ENCODE results near the gene MRPS31.

Gene MRPS31

DNA sequence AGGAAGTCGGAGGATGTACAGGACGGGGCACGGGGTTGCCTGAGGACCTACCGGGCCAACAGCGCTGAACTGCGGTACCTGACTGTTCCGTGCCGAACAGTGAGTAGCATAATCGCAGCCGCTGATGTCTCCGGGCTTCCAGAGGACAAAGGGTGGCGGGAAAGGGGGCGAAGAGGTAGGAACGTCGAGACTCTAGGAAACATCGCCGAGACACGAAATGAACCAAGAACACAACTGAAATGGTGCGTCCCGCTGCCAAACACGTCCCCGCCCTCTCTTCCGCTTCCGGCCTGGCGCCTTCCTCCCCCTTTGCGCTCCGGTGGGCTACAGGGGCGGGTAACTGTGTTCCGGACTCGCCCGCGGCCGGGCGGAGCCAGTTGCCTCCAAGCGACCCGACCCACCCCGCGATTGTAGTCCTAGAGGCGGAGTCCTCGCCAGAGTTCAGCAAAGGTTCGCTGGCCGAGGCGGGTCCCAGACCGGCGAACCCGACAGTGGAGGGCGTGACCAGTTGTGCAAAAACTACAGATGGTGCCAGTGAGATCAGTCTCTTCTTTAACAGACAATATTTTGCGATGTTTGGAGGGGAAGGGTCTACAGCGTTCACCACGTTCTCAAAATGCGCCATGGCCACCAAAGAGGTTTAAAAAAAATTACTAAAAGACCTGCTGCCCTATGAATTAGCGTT lies at the start of gene MRPS31:
Gene MRPS31, minus strand, starts transcription at position 257 of the 685 bp plus-strand sequence. Its CDS starts 54 bp downstream, at position 203.
- DNase-seq = peak; percentile 55

DNA sequence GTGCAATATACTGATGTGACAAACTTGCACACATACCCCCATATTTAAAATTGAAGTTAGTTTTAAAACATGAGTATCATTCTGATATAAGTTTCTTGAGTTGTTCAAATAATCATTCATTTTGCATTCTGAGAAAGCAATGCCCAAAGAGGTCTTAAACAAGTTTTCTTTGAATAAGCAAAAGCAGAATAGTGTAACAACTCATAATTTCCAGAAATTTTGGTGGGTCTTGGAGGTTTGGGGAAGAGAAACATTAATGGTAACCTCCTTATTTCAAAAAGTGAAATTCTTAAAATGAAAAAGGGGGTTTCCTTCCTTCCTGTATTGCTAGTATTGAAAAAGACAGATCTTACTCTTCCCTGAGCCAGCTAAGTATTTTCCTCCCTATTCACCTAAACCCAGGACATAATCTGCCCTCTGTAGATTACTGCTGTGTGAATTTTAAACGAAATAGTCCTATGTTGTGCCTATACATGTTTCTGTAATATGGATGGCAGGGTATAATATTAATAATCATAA lies 48.9 kb upstream of the MRPS31 start:
- DNase-seq = no peak

DNA sequence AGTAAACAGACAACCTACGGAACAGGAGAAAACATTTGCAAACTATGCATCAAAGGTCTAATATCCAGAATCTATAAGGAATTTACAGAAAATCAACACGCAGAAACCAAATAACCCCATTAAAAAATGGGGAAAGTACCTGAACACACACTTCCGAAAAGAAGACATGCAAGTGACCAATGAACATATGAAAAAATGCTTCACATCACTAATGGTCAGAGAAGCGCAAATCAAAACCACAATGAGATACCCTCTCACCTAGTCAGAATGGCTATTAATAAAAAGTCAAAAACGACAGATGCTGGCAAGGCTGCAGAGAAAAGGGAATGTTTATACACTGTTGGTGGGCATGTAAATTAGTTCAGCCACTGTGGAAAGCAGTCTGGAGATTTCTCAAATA lies 47.9 kb upstream of the MRPS31 start:
- no peak for DNase-seq

DNA sequence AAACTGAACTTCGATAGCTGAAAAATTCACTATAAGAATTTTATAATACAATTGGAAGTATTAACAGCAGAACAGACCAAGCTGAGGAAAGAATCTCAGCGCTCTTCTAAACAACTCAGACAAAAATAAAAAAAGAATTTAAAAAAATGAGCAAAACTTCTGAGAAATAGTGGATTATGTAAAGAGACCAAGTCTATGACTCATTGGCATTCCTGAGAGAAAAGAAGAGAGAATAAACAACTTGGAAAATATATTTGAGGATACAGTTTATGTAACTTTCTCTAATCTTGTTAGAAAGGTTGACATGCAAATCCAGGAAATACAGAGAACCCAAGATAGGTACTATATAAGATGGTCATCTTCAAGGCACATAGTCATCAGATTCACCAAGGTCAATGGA lies 43.8 kb upstream of the MRPS31 start:
- DNase-seq = no peak

DNA sequence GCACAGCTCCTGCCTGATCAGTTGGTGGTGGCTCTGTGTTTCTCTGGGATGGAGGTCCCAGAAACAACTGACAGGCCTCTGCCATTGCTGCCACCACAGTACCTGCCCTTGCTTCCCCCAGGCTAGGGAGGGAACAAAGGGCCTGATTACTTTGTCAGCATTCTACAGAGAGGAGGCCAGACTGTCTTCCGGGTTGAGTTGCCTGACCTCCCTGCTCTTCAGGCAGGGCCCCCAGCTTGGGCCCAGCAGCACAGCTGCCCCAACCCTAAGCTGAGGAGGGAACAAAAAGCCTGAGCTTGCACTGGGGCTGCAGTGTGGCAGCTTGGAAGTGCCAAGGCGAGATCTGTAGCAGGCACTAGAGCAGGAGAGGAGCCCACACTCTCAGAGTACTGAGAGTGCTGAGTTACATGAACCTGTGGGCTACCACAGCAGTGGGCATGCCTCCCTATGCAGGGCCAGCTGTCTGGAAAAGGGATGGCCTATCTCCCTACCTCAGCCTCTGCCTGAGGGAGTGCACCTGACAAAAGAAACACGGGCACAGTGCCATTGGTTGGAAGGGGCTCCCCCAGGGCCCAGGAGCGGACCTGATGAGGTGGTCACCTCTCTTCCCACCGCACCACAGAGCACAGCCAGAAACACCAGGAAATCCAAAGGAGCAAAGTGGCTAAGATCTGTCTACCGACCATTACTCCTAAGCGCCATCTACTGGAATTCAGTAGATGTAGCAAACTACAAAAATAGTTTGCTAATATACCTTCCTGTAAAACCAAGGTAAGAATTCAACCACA lies 42.9 kb upstream of the MRPS31 start:
- DNase-seq = peak; percentile 1

DNA sequence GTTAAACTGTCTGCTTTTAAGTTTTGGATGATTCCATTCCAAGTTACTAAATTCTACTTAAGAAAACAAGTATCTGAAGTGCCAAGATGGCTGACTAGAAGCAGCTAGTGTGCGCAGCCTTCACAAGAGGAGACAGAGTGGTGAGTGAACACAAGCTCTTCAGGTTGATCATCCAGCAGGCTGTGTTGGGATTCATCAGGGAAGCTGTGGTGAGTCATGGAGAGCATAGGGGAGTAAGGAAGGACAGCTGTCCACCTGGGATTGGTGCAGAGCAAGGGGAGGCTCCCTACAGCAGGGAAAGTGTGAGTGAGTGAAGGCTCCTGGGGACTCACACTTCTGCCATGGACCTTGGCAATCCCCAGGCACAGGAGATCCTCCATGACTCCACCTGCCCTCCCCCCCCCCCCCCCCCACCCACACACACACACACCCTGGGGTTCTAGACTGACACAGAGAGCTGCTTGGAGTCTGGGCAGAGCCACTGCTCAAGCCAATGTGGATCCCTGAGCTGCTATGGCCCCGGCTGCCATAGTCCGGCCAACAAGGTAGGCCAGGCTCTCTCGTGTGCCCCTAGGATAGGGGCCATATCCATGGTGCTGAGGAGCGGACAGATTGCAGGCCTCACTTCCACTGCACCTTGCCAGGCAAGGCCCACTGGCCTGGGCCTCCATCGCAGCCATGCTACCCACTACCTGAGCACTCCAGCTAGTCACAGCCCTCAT lies 41.9 kb upstream of the MRPS31 start:
- no peak for DNase-seq

DNA sequence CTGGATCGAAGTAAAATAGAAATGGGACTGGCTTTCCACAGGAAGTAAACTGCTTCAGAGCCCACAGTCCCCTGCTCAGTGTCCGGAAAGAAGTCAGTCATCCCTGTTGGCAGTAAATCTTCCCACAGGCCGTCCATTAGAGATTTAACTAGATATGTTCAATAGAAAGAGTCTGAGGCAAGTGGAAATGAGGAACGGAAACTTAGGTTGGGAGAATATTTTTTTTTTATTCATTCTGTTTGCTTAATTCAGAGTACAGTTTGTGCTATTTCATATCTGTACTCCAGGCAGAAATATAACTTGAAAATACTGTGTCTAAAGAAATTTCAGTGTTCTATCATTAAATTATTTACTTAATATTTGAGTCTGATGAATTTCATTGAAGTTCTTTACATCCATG lies 41.1 kb upstream of the MRPS31 start:
- no peak for DNase-seq

DNA sequence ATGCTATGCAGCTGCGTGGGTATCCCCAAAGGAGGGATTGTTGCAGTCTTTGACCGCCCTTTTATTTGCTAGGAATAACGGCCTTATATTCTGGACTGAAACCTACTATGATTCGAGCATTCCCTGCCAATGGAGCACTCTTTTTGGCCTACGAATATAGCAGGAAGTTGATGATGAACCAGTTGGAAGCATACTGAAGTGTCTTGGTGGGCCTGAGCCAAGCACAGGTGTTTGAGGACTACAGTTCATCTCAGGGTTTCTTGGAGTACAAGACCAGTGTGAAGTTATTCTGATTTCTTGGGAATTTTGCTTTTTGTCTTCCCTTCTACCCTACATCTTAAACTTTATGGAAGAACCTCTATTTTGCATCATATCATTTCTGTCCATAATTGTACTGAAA lies 38.5 kb upstream of the MRPS31 start:
- no peak for DNase-seq

DNA sequence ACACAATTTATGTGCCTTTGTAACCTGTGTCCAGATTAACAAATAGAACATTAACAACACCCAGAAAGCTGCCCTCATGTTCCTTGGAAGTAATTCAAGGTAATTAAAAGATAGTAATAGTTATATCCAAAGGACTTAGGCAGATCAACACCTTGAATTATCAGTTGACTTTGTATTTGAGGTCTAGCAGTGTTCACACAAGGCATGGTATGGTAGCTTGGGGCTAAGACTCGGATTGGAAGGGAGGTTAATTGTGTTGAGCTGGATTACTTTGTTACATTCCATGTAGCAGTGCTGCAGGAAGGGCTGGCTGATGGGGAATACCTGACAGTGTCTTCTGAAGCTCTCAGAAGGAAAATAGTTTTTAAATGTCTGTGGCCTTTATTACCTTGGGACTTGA lies 35.3 kb upstream of the MRPS31 start:
- DNase-seq = no peak

DNA sequence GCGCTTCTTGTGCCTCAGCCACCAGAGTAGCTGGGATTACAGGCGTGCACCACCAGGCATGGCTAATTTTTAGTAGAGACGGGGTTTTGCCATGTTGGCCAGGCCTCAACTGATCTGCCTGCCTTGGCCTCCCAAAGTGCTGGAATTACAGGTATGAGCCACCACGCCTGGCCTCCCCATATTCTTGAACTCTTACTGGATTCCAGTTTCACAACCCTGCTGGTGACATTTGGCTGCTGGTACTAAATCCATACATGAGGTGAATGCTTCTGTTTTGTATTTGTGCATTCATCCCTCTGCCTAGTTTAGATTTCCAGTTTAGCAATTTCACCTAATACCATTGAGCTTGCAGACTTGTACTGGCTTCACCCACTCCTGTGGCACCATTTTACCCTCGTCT lies 32.3 kb upstream of the MRPS31 start:
- DNase-seq = no peak

DNA sequence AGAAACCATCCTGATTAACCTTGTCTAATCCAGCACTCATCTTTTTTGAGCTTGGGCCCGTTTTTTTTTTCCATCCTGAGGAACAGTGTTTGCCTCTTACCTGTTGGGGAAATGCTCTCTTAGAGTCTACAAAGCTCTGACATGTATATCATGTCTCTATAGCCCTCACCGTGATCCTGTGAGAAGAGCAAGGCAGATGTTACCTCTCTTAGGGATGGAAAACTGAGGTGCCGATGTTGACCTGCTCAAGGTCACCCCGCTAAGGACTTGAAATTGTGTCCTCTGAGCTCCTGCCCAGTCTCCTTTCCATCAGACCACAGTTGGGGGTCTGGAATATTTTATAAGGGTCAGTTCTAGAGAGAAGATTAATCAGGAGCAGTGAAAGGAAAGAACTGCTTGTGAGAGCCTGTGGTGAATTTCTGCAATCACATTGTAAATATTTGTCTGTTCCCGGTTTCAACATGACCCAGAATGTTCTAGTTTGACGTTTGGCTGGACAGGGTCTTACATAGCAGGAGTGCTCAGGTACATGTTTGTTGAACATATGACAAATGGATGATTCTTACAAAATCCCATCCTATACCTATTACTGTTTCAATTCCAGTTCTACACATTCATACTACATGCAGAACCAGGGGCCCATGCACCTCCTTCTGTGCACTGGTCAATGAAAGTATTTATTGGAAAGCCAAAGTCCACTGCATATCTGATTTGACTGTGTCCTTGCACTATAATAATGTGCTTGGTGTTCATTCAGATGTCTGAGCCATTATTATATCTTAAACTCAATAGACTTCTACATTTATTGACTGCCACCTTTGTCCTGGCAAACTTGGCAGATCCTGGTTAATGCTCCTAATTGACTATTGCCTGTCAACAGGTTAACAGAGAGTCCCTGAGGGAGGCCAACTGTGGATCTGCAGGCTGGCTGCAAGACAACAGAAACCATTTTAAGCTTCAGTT lies 30.5 kb upstream of the MRPS31 start:
- DNase-seq = no peak

DNA sequence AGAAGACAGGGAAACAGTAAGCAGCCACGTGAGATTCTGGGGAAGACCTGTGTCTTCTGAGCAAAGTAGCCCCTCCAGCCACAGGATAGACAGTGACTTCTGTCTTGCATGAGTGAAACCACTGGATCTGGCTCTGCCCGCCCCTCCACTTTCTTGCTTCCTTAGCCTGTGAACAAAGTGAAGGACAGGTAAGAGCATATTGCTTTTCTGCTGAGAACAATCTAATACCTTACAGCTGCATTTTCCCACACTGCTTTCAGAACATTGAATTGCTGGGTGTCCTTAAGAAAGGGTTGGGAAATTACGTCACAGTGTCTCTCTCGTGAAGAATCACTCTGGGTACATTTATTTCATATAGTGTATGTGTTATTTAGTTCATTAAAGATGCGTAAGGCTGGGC lies 29.6 kb upstream of the MRPS31 start:
- no peak for DNase-seq

DNA sequence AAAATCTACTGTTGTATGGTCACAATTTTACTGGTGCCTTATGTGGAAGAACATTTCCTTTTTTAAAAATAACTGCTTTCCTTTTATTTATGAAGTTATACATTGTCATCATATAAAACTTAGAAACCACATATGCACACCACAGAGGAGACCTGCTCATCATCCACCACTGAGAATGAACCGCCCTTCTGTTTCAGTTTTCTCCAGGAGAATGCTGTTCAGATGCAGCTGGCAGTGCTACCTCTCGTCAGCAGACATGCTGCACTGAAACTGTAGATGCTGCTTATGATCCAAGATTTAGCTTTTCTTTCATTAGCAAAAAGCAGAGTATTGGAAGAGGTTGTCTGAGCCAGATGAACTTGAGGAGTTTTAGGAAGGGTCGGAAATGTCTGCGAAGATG lies 28.5 kb upstream of the MRPS31 start:
- no peak for DNase-seq

DNA sequence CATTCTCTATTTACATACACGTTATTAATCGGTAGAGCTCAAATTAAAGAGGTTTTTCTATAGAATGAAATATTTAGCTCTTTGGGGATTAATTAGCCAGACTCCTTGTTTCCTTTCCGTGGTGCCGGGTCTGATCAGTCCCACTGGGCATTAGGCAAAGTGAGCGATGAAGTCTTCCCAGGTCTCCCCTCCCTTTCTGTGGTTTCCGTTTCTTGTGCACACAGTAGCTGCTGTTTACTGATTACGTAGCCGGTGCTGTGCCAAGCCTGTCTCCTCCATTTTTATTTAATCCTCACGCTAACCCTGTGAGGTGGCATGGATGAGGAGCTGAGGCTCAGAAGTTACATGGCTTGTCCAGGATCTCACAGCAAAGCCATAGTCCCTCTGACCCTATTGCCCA lies 27.4 kb upstream of the MRPS31 start:
- peak; percentile 19 for DNase-seq

DNA sequence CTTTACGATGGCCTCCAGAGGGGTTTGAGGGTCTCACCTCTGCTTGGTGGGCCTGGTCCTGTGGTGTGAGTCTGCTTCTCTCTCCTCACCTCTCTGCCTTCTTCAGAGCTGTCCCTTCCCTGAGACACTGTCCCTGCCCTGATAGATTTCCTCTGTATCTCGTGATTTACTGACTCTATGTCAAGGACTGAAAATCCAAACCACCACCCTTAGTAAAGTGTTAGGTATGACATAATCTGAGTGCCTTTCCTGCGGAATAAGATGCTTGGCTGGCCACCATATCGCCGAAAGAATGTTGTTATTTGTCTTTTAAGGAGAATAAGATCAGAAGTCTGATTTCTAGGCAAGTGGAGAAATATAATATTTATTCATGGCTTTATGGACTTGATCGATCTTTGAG lies 25.7 kb upstream of the MRPS31 start:
- no peak for DNase-seq

DNA sequence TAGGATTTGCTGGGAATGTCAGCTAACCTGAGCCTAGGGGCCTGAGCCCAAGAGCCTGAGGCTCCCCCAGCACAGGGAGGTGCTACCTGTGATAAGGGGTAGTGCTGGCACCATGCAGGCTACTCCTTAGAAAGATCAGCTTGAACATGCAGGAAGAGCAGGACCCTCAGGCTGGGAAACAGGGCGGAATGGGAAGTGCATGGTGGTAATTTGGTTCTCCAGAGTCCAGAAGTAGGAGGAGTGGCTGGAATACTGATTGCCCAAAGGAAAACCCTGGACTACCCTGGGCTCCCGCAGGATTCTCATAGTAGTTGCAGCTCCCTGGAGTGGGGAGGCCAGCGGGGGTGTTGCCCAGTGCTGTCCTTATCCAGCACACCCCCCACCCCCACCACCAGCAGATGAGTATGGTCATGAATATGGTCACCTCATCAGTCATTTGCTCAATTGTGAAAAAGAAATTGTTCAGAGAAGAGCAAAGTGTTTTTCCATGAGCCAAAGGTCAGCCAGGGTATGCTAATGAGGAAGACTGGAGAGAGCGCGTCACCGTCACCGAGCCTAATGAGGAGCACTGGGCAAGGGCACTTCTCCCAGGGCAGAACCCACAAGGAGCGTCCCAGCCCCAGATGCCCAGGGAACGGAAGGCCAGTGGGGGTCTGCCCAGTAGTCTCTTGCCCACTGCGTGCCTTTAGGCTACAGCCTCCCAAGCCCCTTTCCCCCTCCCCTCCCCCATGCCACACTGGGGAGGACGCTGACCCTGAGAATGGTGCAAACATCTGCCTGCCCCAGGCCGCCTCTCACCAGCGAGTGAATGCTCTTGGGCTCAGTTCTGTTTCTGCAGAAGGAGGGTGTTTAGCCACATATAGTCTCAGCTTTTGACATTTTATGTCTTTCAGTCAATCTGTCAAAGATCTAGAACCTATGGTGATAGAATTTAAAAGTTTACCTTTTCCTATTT lies 23.7 kb upstream of the MRPS31 start:
- no peak for DNase-seq

DNA sequence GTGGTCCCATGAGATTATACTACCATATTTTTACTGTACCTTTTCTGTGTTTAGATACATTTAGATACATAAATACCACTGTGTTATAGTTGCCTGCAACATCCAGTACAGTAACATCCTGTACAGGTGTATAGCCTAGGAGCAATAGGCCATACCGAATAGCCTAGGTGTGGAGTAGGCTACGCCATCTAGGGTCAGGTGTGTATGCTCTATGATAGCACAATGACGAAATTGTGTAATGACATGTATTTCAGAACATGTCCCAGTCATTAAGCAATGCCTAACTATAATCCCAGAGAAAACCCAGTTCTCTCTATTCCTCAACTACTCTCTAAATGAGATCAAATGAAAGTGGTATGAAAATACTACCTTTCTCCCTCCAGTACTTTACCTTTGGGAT lies 22.3 kb upstream of the MRPS31 start:
- DNase-seq = no peak

DNA sequence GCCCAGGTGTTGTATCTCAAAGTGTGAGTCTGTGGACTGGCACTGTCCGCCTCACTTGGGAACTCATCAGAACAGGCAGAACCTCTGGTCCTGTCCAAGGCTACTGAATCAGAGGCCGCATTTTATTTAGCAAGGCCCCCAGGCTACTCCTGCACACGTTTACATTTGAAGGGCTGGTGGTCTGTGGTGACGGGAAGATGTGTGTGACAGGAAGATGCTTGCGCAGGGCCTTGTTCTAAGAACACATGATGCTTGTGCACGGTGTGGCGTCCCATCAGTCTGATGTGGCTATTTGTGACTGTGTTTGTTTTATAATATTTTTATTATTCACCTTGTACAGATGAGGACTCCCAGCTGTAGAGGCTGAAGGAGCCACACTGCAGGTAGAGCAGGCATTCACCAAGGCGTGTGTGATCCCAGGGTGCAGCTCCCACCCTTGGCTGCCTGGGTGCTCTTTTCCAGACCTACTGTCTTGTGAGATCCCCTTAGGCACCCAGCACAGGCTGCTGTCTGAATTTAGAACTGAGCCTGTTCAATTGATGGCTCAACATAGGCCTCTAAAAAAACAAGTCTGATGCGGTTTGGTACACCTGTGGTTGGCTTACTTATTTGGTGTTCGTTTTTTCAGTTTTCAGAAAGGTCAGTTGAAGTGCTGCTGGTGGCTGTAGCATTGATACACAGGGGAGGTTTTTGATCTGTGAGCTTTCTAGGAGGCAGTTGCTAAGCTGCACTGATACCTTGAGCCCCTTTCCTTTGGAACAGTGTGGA lies 21.5 kb upstream of the MRPS31 start:
- no peak for DNase-seq

DNA sequence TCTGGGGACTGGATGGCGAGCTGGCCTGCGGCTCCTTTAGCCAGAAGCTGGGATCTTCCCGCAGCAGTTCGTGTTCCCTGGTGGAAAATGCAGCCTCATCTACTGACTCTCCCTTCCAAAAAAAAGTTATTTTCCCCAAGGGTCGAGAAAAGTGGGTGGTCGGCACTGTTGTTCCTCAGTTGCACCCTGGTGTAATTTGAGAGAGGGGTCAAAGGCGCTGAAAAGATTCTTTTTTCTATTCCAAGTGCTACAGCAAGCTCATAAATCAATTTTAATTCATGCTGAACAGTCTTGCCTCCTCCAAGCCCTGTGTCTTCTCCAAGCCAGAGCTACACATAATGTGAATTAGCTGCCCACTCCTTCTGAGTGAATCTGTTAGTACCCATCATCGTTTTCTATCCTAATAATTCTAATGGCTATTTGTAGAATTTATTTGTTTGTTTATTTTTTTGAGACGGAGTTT lies 19.2 kb upstream of the MRPS31 start:
- no peak for DNase-seq
